Measurements from ENCODE around the gene DLG2. TPM values are rescaled to one million over a fixed set of nuclear protein-coding genes. Genes with fewer than 3 reads are reported as not detected.

Gene DLG2
- total RNA-seq, 3 donors from 2014 or later: 4.3 to 12.3 (median 6.9) TPM

GRCh38 chr11:85526564-85526963 is 100.6 kb downstream of the DLG2 start:
- Histone ChIP-seq H3K9me3 (peaks cover 12 to 18% of the 10 kb centered on the region in 2 donors), H3K36me3 (no peaks in the 10 kb centered on the region), H3K4me3 (no peak overlapping the region), H3K4me1 (no peaks in the 10 kb centered on the region), H3K27me3 (no peaks in the 10 kb centered on the region), H3K27ac (no peak overlapping the region)
- no peak for TF ChIP-seq POLR2AphosphoS5 (IDR thresholded peaks at IDR 0.05)
- no peak for TF ChIP-seq CTCF (IDR thresholded peaks at IDR 0.05)
- TF ChIP-seq POLR2A (IDR thresholded peaks at IDR 0.05): no peak
- intact Hi-C loops (cut with DNase I; ENCODE audit: low total_unique reads): no loop called here
- DNase-seq (ENCODE audit: low spot score in 2 of 2): no peak

GRCh38 chr11:85525686-85526085 is 101.5 kb downstream of the DLG2 start:
- DNase-seq (ENCODE audit: low spot score in 2 of 2): no peak
- H3K27me3 ChIP-seq: no peaks in the 10 kb centered on the region
- TF ChIP-seq CTCF (IDR thresholded peaks at IDR 0.05): no peak
- no peak for TF ChIP-seq POLR2A (IDR thresholded peaks at IDR 0.05)
- no peak for TF ChIP-seq POLR2AphosphoS5 (IDR thresholded peaks at IDR 0.05)
- no peaks in the 10 kb centered on the region for H3K36me3 ChIP-seq
- H3K4me1 ChIP-seq: no peaks in the 10 kb centered on the region
- H3K27ac ChIP-seq: no peak overlapping the region
- intact Hi-C loops (cut with DNase I; ENCODE audit: low total_unique reads): no loop called here
- no peak overlapping the region for H3K4me3 ChIP-seq
- H3K9me3 ChIP-seq: peaks cover 18 to 21% of the 10 kb centered on the region in 2 donors

- intact Hi-C loops (cut with DNase I; ENCODE audit: low total_unique reads): no loop called here
These were observed 109.9 kb downstream of the DLG2 start for GRCh38 chr11:85517272-85517671.

GRCh38 chr11:85495918-85496317 is 131.2 kb downstream of the DLG2 start:
- Histone ChIP-seq H3K27me3 (no peaks in the 10 kb centered on the region), H3K36me3 (peaks cover 4% of the 10 kb centered on the region), H3K27ac (no peak overlapping the region), H3K4me3 (no peak overlapping the region), H3K9me3 (peaks cover 0 to 12% of the 10 kb centered on the region in 2 donors), H3K4me1 (no peaks in the 10 kb centered on the region)
- no peak for DNase-seq (ENCODE audit: low spot score in 2 of 2)
- TF ChIP-seq CTCF (IDR thresholded peaks at IDR 0.05): no peak
- no peak for TF ChIP-seq POLR2AphosphoS5 (IDR thresholded peaks at IDR 0.05)
- TF ChIP-seq POLR2A (IDR thresholded peaks at IDR 0.05): no peak
- intact Hi-C loops (cut with DNase I; ENCODE audit: low total_unique reads): no loop called here

More at GRCh38 chr11:85517272-85517671, 109.9 kb downstream of the DLG2 start:
- Histone ChIP-seq H3K27me3 (no peaks in the 10 kb centered on the region), H3K9me3 (peaks cover 12 to 21% of the 10 kb centered on the region in 2 donors), H3K4me1 (no peaks in the 10 kb centered on the region), H3K27ac (no peak overlapping the region), H3K36me3 (no peaks in the 10 kb centered on the region), H3K4me3 (no peak overlapping the region)
- TF ChIP-seq POLR2A (IDR thresholded peaks at IDR 0.05): no peak
- TF ChIP-seq CTCF (IDR thresholded peaks at IDR 0.05): no peak
- no peak for TF ChIP-seq POLR2AphosphoS5 (IDR thresholded peaks at IDR 0.05)
- no peak for DNase-seq (ENCODE audit: low spot score in 2 of 2)

- Histone ChIP-seq H3K36me3 (peaks cover 4% of the 10 kb centered on the region), H3K27me3 (no peaks in the 10 kb centered on the region), H3K27ac (no peak overlapping the region)
These were observed 132.7 kb downstream of the DLG2 start for GRCh38 chr11:85494396-85494795.

More at GRCh38 chr11:85494396-85494795, 132.7 kb downstream of the DLG2 start:
- intact Hi-C loops (cut with DNase I; ENCODE audit: low total_unique reads): no loop called here
- peaks cover 1 to 12% of the 10 kb centered on the region in 2 donors for H3K9me3 ChIP-seq
- H3K4me3 ChIP-seq: no peak overlapping the region
- no peak for TF ChIP-seq CTCF (IDR thresholded peaks at IDR 0.05)
- TF ChIP-seq POLR2AphosphoS5 (IDR thresholded peaks at IDR 0.05): no peak
- no peak for TF ChIP-seq POLR2A (IDR thresholded peaks at IDR 0.05)
- DNase-seq (ENCODE audit: low spot score in 2 of 2): no peak
- H3K4me1 ChIP-seq: no peaks in the 10 kb centered on the region
